Progenitor cell of endocrine pancreas (in vitro differentiated cells): ENCODE data around the gene CAMKK2. TPM values are rescaled to one million over a fixed set of nuclear protein-coding genes. Genes with fewer than 3 reads are reported as not detected.

Experiments used
- DNase-seq: peaks from one replicate; pipeline ENCODE4 v3.0.0; 2021; ENCODE audit warnings: low spot score; ENCODE audit not compliant: unreplicated experiment
- H3K27ac Mint-ChIP-seq: 2 replicates; pipeline ENCODE4 v1.8.0; 2021; ENCODE audit warnings: mild to moderate bottlenecking, moderate library complexity, mixed read lengths
- H3K27me3 Mint-ChIP-seq: 2 replicates; pipeline ENCODE4 v1.8.0; 2021; ENCODE audit warnings: mixed read lengths
- H3K36me3 Mint-ChIP-seq: 2 replicates; pipeline ENCODE4 v1.8.0; 2022; ENCODE audit warnings: mixed read lengths; ENCODE audit not compliant: insufficient read depth
- H3K4me1 Mint-ChIP-seq: 2 replicates; pipeline ENCODE4 v1.8.0; 2021; ENCODE audit warnings: low read depth, mixed read lengths
- H3K4me3 Mint-ChIP-seq: 2 replicates; pipeline ENCODE4 v1.8.0; 2021; ENCODE audit warnings: low read depth, mild to moderate bottlenecking, moderate library complexity, mixed read lengths
- H3K9me3 Mint-ChIP-seq: 2 replicates; pipeline ENCODE4 v1.8.0; 2021; ENCODE audit warnings: low read depth, mixed read lengths
- total RNA-seq: library from RNA; stranded (reverse); gene quantifications from 2 replicates; pipeline ENCODE4 v1.2.1, GENCODE V29; 2021
- TF ChIP-seq, protein P1 (sequence below): fragments of 200-600 bp; sonication (generic); IDR thresholded peaks from one replicate; pipeline ENCODE4 v1.5.0; 2021; ENCODE audit warnings: antibody characterized with exemption, mild to moderate bottlenecking; ENCODE audit not compliant: unreplicated experiment

Gene CAMKK2
- total RNA-seq, 1 donor from 2014 or later = 44.2 TPM

- peaks cover 10% of the 10 kb centered on the region for H3K27me3 Mint-ChIP-seq
- no peaks in the 10 kb centered on the region for H3K4me1 Mint-ChIP-seq
- no peak for DNase-seq
Measured at GRCh38 chr12:121189619-121190155, 106.8 kb downstream of the CAMKK2 start.

DNA sequence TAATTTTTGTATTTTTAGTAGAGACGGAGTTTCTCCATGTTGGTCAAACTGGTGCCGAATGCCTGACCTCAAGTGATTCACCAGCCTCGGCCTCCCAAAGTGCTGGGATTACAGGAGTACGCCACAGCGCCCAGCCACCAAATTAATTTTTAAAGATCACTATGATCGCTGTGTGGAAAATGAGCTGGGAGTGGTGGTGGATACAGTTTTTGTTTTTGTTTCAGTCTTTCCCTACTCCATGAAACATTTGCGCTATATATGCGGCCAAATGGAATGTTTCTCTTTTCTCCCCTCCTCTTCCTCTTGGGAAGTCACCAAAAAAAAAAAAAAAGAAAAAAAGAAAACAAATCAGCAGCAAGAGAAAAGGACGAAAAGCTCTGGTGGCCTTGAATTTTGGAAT lies 107.4 kb downstream of the CAMKK2 start:
- H3K27me3 Mint-ChIP-seq = peaks cover 10% of the 10 kb centered on the region
- H3K4me3 Mint-ChIP-seq = no peak overlapping the region
- no peaks in the 10 kb centered on the region for H3K36me3 Mint-ChIP-seq

More at GRCh38 chr12:121189619-121190155, 106.8 kb downstream of the CAMKK2 start:
- Mint-ChIP-seq H3K4me3 (no peak overlapping the region), H3K36me3 (no peaks in the 10 kb centered on the region), H3K27ac (no peak overlapping the region), H3K9me3 (no peaks in the 10 kb centered on the region)
- TF ChIP-seq, protein P1, sequence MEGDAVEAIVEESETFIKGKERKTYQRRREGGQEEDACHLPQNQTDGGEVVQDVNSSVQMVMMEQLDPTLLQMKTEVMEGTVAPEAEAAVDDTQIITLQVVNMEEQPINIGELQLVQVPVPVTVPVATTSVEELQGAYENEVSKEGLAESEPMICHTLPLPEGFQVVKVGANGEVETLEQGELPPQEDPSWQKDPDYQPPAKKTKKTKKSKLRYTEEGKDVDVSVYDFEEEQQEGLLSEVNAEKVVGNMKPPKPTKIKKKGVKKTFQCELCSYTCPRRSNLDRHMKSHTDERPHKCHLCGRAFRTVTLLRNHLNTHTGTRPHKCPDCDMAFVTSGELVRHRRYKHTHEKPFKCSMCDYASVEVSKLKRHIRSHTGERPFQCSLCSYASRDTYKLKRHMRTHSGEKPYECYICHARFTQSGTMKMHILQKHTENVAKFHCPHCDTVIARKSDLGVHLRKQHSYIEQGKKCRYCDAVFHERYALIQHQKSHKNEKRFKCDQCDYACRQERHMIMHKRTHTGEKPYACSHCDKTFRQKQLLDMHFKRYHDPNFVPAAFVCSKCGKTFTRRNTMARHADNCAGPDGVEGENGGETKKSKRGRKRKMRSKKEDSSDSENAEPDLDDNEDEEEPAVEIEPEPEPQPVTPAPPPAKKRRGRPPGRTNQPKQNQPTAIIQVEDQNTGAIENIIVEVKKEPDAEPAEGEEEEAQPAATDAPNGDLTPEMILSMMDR = no peak

GRCh38 chr12:121188227-121188626 lies 108.3 kb downstream of the CAMKK2 start:
- no peak overlapping the region for H3K4me3 Mint-ChIP-seq
- TF ChIP-seq, protein P1 = no peak
- no peaks in the 10 kb centered on the region for H3K36me3 Mint-ChIP-seq
- no peaks in the 10 kb centered on the region for H3K9me3 Mint-ChIP-seq
- no peaks in the 10 kb centered on the region for H3K4me1 Mint-ChIP-seq
- DNase-seq = no peak
- H3K27ac Mint-ChIP-seq = no peak overlapping the region
- H3K27me3 Mint-ChIP-seq = peaks cover 10% of the 10 kb centered on the region

More for the DNA sequence above, 107.4 kb downstream of the CAMKK2 start:
- DNase-seq = no peak
- Mint-ChIP-seq H3K27ac (no peak overlapping the region), H3K9me3 (no peaks in the 10 kb centered on the region), H3K4me1 (no peaks in the 10 kb centered on the region)
- TF ChIP-seq, protein P1 = no peak

Other genes with a start within 250 kb of the CAMKK2 start
- gene P2RX7, start 163.8 kb downstream of the CAMKK2 start, total RNA-seq = not detected in 2 replicates
- 23.9 and 28.3 TPM in 2 replicates for gene P2RX4, start 86.6 kb downstream of the CAMKK2 start, total RNA-seq
- 93.2 and 94.3 TPM in 2 replicates for gene ANAPC5, start 55.7 kb upstream of the CAMKK2 start, total RNA-seq
- 65.5 and 65.7 TPM in 2 replicates for gene RNF34, start 103.4 kb upstream of the CAMKK2 start, total RNA-seq